ENCODE data around the gene ITGB5. TPM values are rescaled to one million over a fixed set of nuclear protein-coding genes. Genes with fewer than 3 reads are reported as not detected.

Gene ITGB5
- total RNA-seq, 5 donors from 2014 or later (not counting 1 experiment from before 2014, with no cell fraction given): 1.2 to 2.5 (median 1.7) TPM

DNA sequence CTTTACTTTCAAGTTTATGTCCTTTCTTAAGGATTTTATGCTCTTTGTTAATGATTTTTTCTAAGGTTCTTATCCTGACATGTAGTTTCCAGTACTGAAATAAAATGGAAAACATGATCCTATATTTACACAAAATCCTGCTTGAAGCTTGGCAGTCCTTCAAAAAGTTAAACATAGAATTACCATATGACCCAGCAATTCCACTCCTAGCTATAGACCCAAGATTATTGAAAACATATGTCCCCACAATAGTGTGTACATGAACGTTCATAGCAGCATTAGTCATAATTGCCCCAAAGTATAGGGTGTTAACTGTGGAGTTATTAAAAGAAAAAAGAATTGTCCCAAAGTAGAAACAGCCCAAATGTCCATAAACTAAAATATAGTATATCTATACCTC lies 33.2 kb downstream of the ITGB5 start:
- H3K36me3 Mint-ChIP-seq: no peaks in the 10 kb centered on the region
- CTCF ChIA-PET: interaction anchor here in 1 of 2 donors (0.5 kb wide), 1 partner anchor 122 kb away, joined by 3 read pairs; no protein-coding TSS in a partner anchor
- H3K27ac ChIP-seq (ENCODE audit: low read length): no peak overlapping the region
- H3K9me3 Mint-ChIP-seq: no peaks in the 10 kb centered on the region
- no peaks in the 10 kb centered on the region for H3K4me1 Mint-ChIP-seq
- no peak overlapping the region for H3K4me3 Mint-ChIP-seq
- WGBS (ENCODE audit: insufficient coverage): no CpG with 5 or more reads among the region's 1 CpG
- H3K36me3 ChIP-seq (ENCODE audit: control insufficient read depth in 2 of 2, extremely low read depth in 1 of 2, insufficient read depth in 1 of 2, low read length in 1 of 2): no peaks in the 10 kb centered on the region
- ATAC-seq (replicated peaks in 1 of 4) (no peak), DNase-seq (no peak)
- peaks cover 0 to 6% of the 10 kb centered on the region in 2 experiments for H3K27me3 ChIP-seq (replicated peaks in 1 of 2; ENCODE audit: control insufficient read depth in 2 of 2, extremely low read depth in 1 of 2, insufficient read depth in 2 of 2, low read length in 1 of 2)
- H3K27me3 Mint-ChIP-seq: peaks cover 13 to 31% of the 10 kb centered on the region in 2 donors
- POLR2A ChIA-PET: no interaction called here
- no peak overlapping the region for H3K4me3 ChIP-seq (ENCODE audit: control insufficient read depth in 1 of 2, extremely low read depth in 1 of 2, low read length in 1 of 2)
- H3K27ac Mint-ChIP-seq: no peak overlapping the region
- no peaks in the 10 kb centered on the region for H3K4me1 ChIP-seq (ENCODE audit: control insufficient read depth in 1 of 2, extremely low read depth in 1 of 2, insufficient read depth in 2 of 2, low read length in 2 of 2)
- H3K9me3 ChIP-seq: no peaks in the 10 kb centered on the region

DNA sequence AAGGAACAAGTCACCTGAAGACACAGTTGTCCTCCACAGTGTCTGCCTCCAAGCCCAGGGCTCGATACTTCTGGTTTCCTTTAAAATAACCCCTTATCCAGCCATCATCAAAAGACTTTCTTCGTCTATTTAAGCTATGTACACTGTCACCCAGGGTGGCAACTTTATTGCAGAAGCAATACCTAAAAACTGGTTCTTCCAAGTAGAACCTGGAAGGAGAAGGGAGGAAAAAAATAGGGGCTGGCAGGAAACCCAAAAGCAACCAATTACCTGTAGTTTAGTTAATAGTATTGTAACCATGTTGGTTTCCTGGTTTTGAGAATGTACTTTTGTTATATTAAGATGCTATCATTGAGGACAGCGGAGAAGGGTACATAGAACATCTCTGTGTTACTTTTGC lies 33.7 kb downstream of the ITGB5 start:
- Mint-ChIP-seq H3K27me3 (peaks cover 13 to 28% of the 10 kb centered on the region in 2 donors), H3K36me3 (no peaks in the 10 kb centered on the region), H3K9me3 (no peaks in the 10 kb centered on the region), H3K4me3 (no peak overlapping the region), H3K27ac (no peak overlapping the region), H3K4me1 (no peaks in the 10 kb centered on the region)
- 60% methylated on average over 1 of the region's 3 CpGs for WGBS (ENCODE audit: insufficient coverage)
- Histone ChIP-seq H3K9me3 (no peaks in the 10 kb centered on the region), H3K36me3 (ENCODE audit: control insufficient read depth in 2 of 2, extremely low read depth in 1 of 2, insufficient read depth in 1 of 2, low read length in 1 of 2) (no peaks in the 10 kb centered on the region), H3K27me3 (replicated peaks in 1 of 2; ENCODE audit: control insufficient read depth in 2 of 2, extremely low read depth in 1 of 2, insufficient read depth in 2 of 2, low read length in 1 of 2) (peaks cover 0 to 5% of the 10 kb centered on the region in 2 experiments), H3K4me1 (ENCODE audit: control insufficient read depth in 1 of 2, extremely low read depth in 1 of 2, insufficient read depth in 2 of 2, low read length in 2 of 2) (no peaks in the 10 kb centered on the region), H3K4me3 (ENCODE audit: control insufficient read depth in 1 of 2, extremely low read depth in 1 of 2, low read length in 1 of 2) (no peak overlapping the region), H3K27ac (ENCODE audit: low read length) (no peak overlapping the region)
- DNase-seq: no peak
- ChIA-PET CTCF (no interaction called here), POLR2A (no interaction called here)
- no peak for ATAC-seq (replicated peaks in 1 of 4)

DNA sequence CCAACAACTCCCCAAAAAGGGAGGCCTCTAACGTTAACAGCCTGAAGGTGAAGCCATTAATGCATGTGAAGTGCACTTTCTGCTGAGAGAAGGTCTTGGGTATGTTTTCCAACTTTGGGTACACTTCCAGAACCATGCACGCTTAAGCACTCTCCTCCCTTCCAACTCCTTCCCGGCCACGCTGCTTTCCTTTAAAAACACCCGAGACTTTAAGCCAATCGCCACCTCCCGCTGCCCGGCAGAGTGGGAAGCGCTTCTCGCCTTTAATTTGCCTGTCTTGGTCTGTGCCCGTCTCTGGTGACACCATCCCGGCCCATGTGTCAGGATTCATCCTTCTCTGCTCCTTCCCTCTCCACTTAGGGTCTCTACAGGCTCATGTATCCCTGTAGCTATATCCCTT lies 35.3 kb downstream of the ITGB5 start:
- POLR2A ChIA-PET: no interaction called here
- H3K4me3 ChIP-seq (ENCODE audit: control insufficient read depth in 1 of 2, extremely low read depth in 1 of 2, low read length in 1 of 2): no peak overlapping the region
- ATAC-seq (replicated peaks in 1 of 4) (no peak), DNase-seq (no peak)
- H3K4me1 ChIP-seq (ENCODE audit: control insufficient read depth in 1 of 2, extremely low read depth in 1 of 2, insufficient read depth in 2 of 2, low read length in 2 of 2): no peaks in the 10 kb centered on the region
- Mint-ChIP-seq H3K27me3 (peaks cover 9 to 16% of the 10 kb centered on the region in 2 donors), H3K9me3 (no peaks in the 10 kb centered on the region), H3K4me3 (no peak overlapping the region), H3K4me1 (no peaks in the 10 kb centered on the region), H3K36me3 (no peaks in the 10 kb centered on the region), H3K27ac (no peak overlapping the region)
- H3K27ac ChIP-seq (ENCODE audit: low read length): no peak overlapping the region
- CTCF ChIA-PET: no interaction called here
- 85% methylated on average over 11 of the region's 12 CpGs for WGBS (ENCODE audit: insufficient coverage)
- H3K9me3 ChIP-seq: no peaks in the 10 kb centered on the region
- H3K36me3 ChIP-seq (ENCODE audit: control insufficient read depth in 2 of 2, extremely low read depth in 1 of 2, insufficient read depth in 1 of 2, low read length in 1 of 2): no peaks in the 10 kb centered on the region
- peaks cover 0 to 5% of the 10 kb centered on the region in 2 experiments for H3K27me3 ChIP-seq (replicated peaks in 1 of 2; ENCODE audit: control insufficient read depth in 2 of 2, extremely low read depth in 1 of 2, insufficient read depth in 2 of 2, low read length in 1 of 2)

DNA sequence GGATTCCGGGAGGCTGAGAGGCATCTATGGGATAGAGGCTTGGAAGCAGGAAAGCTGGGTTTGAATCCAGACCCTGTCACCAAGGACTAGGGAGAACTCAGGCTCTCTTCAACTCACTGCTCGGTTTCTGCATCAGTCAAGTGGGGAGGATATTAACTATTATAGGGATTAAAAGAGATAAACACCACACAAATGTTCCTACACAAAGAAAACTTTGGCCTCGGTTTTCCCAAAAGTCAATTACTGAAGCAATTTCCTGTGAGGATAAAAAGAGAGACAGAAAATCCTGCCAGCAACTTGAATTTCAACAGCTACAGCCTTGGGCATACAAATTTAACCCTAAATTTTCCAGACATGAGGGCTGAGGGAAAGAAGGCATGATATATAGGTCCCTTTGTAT lies 36.0 kb downstream of the ITGB5 start:
- CTCF ChIA-PET: interaction anchor here in 1 of 2 donors (0.8 kb wide), 1 partner anchor 92 kb away, joined by 4 read pairs; no protein-coding TSS in a partner anchor
- H3K36me3 Mint-ChIP-seq: no peaks in the 10 kb centered on the region
- ATAC-seq (replicated peaks in 1 of 4) (no peak), DNase-seq (no peak)
- H3K9me3 Mint-ChIP-seq: no peaks in the 10 kb centered on the region
- no peak overlapping the region for H3K4me3 ChIP-seq (ENCODE audit: control insufficient read depth in 1 of 2, extremely low read depth in 1 of 2, low read length in 1 of 2)
- POLR2A ChIA-PET: no interaction called here
- no peaks in the 10 kb centered on the region for H3K9me3 ChIP-seq
- no CpG with 5 or more reads among the region's 3 CpGs for WGBS (ENCODE audit: insufficient coverage)
- peaks cover 0 to 5% of the 10 kb centered on the region in 2 experiments for H3K27me3 ChIP-seq (replicated peaks in 1 of 2; ENCODE audit: control insufficient read depth in 2 of 2, extremely low read depth in 1 of 2, insufficient read depth in 2 of 2, low read length in 1 of 2)
- H3K4me1 ChIP-seq (ENCODE audit: control insufficient read depth in 1 of 2, extremely low read depth in 1 of 2, insufficient read depth in 2 of 2, low read length in 2 of 2): no peaks in the 10 kb centered on the region
- no peak overlapping the region for H3K27ac Mint-ChIP-seq
- H3K36me3 ChIP-seq (ENCODE audit: control insufficient read depth in 2 of 2, extremely low read depth in 1 of 2, insufficient read depth in 1 of 2, low read length in 1 of 2): no peaks in the 10 kb centered on the region
- H3K4me3 Mint-ChIP-seq: no peak overlapping the region
- H3K4me1 Mint-ChIP-seq: no peaks in the 10 kb centered on the region
- peaks cover 9 to 12% of the 10 kb centered on the region in 2 donors for H3K27me3 Mint-ChIP-seq
- H3K27ac ChIP-seq (ENCODE audit: low read length): no peak overlapping the region

DNA sequence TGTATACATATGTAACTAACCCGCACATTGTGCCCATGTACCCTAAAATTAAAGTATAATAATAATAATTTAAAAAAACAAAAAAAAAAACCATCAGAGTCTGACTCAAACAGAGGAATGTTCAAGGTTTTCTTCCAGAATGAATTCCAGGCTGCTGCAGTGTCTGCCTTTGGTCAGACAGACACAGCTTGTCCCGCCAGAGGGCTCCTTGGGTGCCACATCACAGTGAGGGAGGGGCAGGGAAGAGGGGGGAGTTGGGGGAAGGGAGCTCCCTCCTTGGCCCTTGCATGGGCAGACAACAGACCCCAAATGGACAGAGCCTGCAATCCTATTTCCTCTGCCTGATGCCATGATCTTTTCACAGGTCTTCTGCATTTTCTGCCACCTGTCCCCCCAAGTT lies 36.5 kb downstream of the ITGB5 start:
- no peak overlapping the region for H3K4me3 ChIP-seq (ENCODE audit: control insufficient read depth in 1 of 2, extremely low read depth in 1 of 2, low read length in 1 of 2)
- H3K27ac ChIP-seq (ENCODE audit: low read length): no peak overlapping the region
- ChIA-PET POLR2A (no interaction called here), CTCF (interaction anchor here in 1 of 2 donors (0.8 kb wide), 1 partner anchor 93 kb away, joined by 4 read pairs; no protein-coding TSS in a partner anchor)
- ATAC-seq (replicated peaks in 1 of 4): no peak
- Mint-ChIP-seq H3K27me3 (peaks cover 4 to 7% of the 10 kb centered on the region in 2 donors), H3K4me3 (no peak overlapping the region), H3K36me3 (no peaks in the 10 kb centered on the region), H3K27ac (no peak overlapping the region), H3K9me3 (no peaks in the 10 kb centered on the region), H3K4me1 (no peaks in the 10 kb centered on the region)
- H3K4me1 ChIP-seq (ENCODE audit: control insufficient read depth in 1 of 2, extremely low read depth in 1 of 2, insufficient read depth in 2 of 2, low read length in 2 of 2): no peaks in the 10 kb centered on the region
- H3K36me3 ChIP-seq (ENCODE audit: control insufficient read depth in 2 of 2, extremely low read depth in 1 of 2, insufficient read depth in 1 of 2, low read length in 1 of 2): no peaks in the 10 kb centered on the region
- peaks cover 0 to 5% of the 10 kb centered on the region in 2 experiments for H3K27me3 ChIP-seq (replicated peaks in 1 of 2; ENCODE audit: control insufficient read depth in 2 of 2, extremely low read depth in 1 of 2, insufficient read depth in 2 of 2, low read length in 1 of 2)
- no peaks in the 10 kb centered on the region for H3K9me3 ChIP-seq
- WGBS (ENCODE audit: insufficient coverage): 86% methylated on average over 1 of the region's 2 CpGs
- no peak for DNase-seq

DNA sequence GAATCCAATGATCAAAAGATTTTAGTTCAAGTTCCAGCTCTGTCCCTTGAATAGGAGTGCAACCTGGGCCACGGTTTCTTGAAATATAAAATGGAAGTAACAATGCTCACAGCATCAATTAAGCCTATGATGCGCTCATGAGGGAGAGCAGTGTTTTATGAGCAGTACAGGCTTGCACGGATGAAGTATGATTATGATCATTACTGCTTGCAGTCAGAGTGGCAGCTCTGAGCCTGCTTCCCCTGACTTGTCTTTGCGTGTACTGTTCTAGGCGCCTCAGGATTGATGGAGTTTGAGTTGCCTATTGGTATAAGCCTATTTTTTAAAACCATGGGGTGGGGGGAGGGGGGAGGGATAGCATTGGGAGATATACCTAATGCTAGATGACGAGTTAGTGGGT lies 37.0 kb downstream of the ITGB5 start:
- Mint-ChIP-seq H3K4me1 (no peaks in the 10 kb centered on the region), H3K4me3 (no peak overlapping the region), H3K9me3 (no peaks in the 10 kb centered on the region), H3K27me3 (peaks cover 2 to 4% of the 10 kb centered on the region in 2 donors), H3K36me3 (no peaks in the 10 kb centered on the region), H3K27ac (no peak overlapping the region)
- no peak for DNase-seq
- POLR2A ChIA-PET: no interaction called here
- ATAC-seq (replicated peaks in 1 of 4): no peak
- Histone ChIP-seq H3K27me3 (replicated peaks in 1 of 2; ENCODE audit: control insufficient read depth in 2 of 2, extremely low read depth in 1 of 2, insufficient read depth in 2 of 2, low read length in 1 of 2) (peaks cover 0 to 5% of the 10 kb centered on the region in 2 experiments), H3K4me1 (ENCODE audit: control insufficient read depth in 1 of 2, extremely low read depth in 1 of 2, insufficient read depth in 2 of 2, low read length in 2 of 2) (no peaks in the 10 kb centered on the region), H3K27ac (ENCODE audit: low read length) (no peak overlapping the region), H3K4me3 (ENCODE audit: control insufficient read depth in 1 of 2, extremely low read depth in 1 of 2, low read length in 1 of 2) (no peak overlapping the region), H3K9me3 (no peaks in the 10 kb centered on the region), H3K36me3 (ENCODE audit: control insufficient read depth in 2 of 2, extremely low read depth in 1 of 2, insufficient read depth in 1 of 2, low read length in 1 of 2) (no peaks in the 10 kb centered on the region)
- WGBS (ENCODE audit: insufficient coverage): 83% methylated on average over 4 of the region's 6 CpGs
- CTCF ChIA-PET: no interaction called here

DNA sequence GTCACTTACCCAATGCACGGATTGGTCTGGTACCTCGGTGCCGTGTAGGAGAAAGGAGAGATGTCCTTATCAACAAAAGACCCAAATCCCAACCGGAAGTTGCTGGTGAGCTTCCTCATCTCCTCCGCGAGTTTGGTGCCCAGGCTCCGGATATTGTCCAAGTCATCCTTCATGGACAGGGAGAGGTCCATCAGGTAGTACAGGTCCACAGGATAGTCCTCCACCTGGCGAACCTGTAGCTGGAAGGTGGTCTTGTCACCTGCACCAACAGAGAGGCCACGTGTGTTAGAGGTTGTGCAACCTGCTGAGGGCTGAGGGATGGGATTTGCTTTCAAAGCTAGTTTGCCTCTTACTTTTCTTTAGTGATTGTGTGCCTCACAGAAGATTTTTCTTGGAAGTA lies 38.9 kb downstream of the ITGB5 start:
- Mint-ChIP-seq H3K27ac (no peak overlapping the region), H3K27me3 (peaks cover 0 to 2% of the 10 kb centered on the region in 2 donors), H3K4me1 (no peaks in the 10 kb centered on the region), H3K9me3 (no peaks in the 10 kb centered on the region), H3K36me3 (no peaks in the 10 kb centered on the region), H3K4me3 (no peak overlapping the region)
- ChIA-PET POLR2A (interaction anchor here in 1 of 2 donors (0.6 kb wide), 1 partner anchor 30 kb away, joined by 3 read pairs; no protein-coding TSS in a partner anchor), CTCF (no interaction called here)
- DNase-seq (no peak), ATAC-seq (replicated peaks in 1 of 4) (no peak)
- no peaks in the 10 kb centered on the region for H3K36me3 ChIP-seq (ENCODE audit: control insufficient read depth in 2 of 2, extremely low read depth in 1 of 2, insufficient read depth in 1 of 2, low read length in 1 of 2)
- H3K4me3 ChIP-seq (ENCODE audit: control insufficient read depth in 1 of 2, extremely low read depth in 1 of 2, low read length in 1 of 2): no peak overlapping the region
- no peaks in the 10 kb centered on the region for H3K9me3 ChIP-seq
- H3K27ac ChIP-seq (ENCODE audit: low read length): no peak overlapping the region
- no peaks in the 10 kb centered on the region for H3K4me1 ChIP-seq (ENCODE audit: control insufficient read depth in 1 of 2, extremely low read depth in 1 of 2, insufficient read depth in 2 of 2, low read length in 2 of 2)
- H3K27me3 ChIP-seq (replicated peaks in 1 of 2; ENCODE audit: control insufficient read depth in 2 of 2, extremely low read depth in 1 of 2, insufficient read depth in 2 of 2, low read length in 1 of 2): peaks cover 0 to 5% of the 10 kb centered on the region in 2 experiments
- 70% methylated on average over 5 of the region's 9 CpGs for WGBS (ENCODE audit: insufficient coverage)

All from T-cell (primary cell).